NCI-H1105 treated with DMSO at 0.1 percent for 48 hours (cell line): Measurements from ENCODE around the gene TREH.
"Not testable (repeated sequence)": the region's sequence is repeated elsewhere in the genome, so short reads cannot be mapped to it uniquely, and the experiment has no call there.

ENCODE experiments used
- DNase-seq: peaks from one replicate; lab custom pipeline; 2025; lab: John Stamatoyannopoulos, UW

Gene TREH, protein sequence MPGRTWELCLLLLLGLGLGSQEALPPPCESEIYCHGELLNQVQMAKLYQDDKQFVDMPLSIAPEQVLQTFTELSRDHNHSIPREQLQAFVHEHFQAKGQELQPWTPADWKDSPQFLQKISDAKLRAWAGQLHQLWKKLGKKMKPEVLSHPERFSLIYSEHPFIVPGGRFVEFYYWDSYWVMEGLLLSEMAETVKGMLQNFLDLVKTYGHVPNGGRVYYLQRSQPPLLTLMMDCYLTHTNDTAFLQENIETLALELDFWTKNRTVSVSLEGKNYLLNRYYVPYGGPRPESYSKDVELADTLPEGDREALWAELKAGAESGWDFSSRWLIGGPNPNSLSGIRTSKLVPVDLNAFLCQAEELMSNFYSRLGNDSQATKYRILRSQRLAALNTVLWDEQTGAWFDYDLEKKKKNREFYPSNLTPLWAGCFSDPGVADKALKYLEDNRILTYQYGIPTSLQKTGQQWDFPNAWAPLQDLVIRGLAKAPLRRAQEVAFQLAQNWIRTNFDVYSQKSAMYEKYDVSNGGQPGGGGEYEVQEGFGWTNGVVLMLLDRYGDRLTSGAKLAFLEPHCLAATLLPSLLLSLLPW

DNA sequence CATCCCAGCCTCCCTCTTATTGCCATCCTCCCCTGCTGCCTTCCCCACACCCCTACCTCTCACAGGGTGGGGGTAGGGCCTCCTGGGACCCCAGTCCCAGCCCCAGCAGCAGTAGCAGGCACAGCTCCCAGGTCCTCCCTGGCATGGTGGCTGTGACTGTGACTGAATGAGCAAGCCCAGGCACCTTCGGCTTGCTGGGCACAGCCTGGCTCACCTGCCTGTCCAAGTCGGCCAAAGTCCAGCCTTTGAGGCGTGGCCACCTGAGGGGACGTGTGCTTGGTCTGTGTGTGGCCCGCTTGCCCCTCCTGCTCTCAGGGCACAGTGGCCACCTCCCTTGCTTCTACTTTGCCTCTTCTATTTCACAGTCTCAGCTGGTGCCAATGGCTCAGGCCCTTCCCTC is at the start of gene TREH:
TSS of gene TREH (minus strand) at position 168 of the 400 bp plus-strand sequence. CDS start at position 145, 23 bp downstream.
- DNase-seq, result no peak

DNA sequence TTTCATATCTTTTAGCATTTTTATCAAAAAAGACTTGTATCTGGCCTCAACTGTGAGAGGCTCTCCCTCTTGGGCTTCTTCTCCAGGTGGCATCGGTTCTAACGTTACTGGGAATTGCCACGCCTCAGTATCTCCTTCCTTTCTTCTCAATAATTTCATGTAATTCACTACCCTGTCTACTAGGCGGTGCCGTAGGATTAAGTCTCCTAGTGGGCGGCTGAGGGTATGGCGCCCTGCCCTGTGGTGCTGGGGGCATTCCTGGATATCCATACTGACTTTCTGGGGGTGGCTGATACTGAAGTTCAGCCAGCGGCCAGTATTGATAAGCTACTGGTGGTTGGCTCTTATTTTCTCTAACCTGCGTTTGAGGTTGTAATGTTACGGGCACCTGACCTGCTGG is 48.7 kb upstream of the TREH start:
- DNase-seq, result not testable (repeated sequence)

GRCh38 chr11:118727721-118728066 is 48.2 kb upstream of the TREH start:
- not testable (repeated sequence) for DNase-seq

- DNase-seq, result not testable (repeated sequence)
These were observed 47.7 kb upstream of the TREH start for GRCh38 chr11:118727001-118727720.

- not testable (repeated sequence) for DNase-seq
These were observed 42.1 kb upstream of the TREH start for GRCh38 chr11:118721478-118722015.

GRCh38 chr11:118720740-118721139 is 41.3 kb upstream of the TREH start:
- not testable (repeated sequence) for DNase-seq

DNA sequence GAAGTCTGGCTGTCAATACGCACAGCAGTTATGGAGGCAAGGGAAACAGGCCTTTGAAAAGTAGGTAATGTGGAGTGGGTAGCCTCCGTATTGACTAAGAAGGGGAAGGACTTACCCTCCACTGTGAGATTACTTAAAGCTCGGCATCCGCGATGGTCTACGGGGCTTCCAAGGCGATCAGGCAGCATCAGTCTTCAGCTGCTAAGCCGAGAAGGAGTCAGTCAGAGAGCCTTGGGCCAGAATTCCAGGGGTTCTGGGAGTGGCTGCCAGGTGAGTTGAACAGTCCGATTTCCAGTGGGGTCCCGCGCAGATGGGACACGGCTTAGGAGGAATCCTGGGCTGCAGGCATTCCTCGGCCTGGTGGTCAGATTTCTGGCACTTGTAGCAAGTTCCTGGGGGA is 40.6 kb upstream of the TREH start:
- DNase-seq, result not testable (repeated sequence)

DNA sequence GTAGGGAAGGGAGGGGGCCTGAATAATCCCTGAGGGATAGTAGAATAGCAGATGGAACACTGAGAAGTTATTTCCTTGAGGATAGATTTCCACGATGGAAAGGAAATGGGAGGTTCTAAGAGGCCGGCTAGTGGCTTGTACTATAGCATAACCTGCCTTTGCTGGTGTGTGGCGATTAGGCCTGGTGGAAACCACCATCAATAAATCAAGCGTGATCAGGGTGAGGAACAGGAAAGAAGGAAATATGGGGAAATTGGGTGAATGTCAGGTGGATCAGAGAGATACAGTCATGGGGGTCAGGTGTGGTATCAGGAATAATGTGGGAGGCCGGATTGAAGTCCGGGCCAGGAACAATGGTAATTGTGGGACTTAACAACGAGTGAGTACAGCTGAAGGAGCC is 39.1 kb upstream of the TREH start:
- DNase-seq, result not testable (repeated sequence)

DNA sequence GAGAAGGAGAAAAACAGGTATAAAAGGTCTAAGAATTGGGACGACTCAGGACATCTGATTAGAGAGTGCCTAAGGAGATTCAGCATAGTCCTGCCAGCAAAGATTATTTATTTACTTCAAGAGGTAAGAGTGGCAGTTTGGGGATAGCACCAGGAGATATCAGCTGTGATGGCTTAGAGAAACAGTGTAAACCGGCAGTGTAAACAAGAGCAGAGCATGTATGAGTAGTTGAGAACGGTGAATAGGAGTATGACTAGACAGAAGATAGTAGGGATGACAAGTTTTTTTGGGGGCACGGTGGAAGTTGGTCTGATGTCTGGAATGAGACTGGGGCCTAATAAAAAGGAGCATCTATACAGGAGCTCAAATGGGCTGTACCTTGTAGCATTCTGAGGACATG is 38.3 kb upstream of the TREH start:
- DNase-seq, result not testable (repeated sequence)

DNA sequence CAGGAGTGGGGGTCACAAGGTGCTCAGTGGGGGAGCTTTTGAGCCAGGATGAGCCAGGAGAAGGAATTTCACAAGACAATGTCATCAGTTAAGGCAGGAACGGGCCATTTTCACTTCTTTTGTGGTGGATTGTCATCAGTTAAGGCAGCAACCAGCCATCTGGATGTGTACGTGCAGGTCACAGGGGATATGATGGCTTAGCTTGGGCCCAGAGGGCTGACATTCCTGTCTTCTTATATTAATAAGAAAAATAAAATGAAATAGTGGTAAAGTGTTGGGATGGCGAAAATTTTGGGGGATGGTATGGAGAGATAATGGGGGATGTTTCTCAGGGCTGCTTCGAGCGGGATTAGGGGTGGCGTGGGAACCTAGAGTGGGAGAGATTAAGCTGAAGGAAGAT is 37.8 kb upstream of the TREH start:
- not testable (repeated sequence) for DNase-seq

DNA sequence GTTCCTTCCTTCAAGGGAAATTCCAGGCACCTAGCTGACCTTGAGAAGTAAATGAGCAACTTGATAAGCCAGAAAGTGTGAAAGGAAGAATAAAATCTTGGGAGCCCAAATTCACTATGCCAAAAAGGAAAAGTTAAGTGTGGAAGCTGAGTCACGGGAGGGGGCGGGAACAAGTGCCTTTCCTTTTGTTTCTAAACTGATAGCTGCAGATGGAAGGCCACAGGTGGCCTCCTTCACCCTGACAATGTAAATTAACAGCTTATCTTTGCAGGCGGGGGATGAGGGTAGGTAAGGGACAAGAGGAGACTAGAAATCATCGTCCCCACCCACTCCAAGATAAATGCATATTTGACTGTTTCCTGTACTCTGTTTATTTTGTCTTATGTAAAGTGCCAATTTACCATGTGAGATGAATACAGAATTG is 36.4 kb upstream of the TREH start:
- no peak for DNase-seq

DNA sequence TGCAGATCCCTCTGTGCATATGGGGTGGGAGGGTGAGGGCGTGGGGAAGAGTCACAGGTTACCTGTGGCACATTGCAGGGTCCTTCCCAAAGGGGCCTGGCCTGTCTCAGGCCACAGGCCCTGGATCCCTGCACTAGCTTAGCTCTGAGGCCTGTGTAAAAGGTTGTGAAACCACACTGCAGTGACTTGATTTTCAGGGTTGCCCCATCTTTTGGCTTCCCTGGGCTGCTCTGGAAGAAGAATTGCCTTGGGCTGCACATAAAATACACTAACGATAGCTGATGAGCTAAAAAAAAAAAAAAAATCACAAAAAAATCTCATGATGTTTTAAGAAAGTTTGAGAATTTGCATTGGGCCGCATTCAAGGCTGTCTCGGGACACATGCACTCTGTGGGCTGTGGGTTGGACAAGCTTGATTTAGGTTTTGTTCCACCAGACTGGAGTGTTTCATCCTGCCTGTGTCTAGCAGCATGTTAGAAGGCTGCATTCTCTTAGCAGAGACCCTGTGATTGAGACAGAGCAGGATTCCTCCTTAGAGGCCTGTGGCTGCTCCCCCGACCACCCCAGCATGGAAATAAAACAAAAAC is 35.9 kb upstream of the TREH start:
- no peak for DNase-seq

- DNase-seq, result no peak
These were observed 35.4 kb upstream of the TREH start for GRCh38 chr11:118714816-118715215.

GRCh38 chr11:118714416-118714815 is 35.0 kb upstream of the TREH start:
- not testable (repeated sequence) for DNase-seq

DNA sequence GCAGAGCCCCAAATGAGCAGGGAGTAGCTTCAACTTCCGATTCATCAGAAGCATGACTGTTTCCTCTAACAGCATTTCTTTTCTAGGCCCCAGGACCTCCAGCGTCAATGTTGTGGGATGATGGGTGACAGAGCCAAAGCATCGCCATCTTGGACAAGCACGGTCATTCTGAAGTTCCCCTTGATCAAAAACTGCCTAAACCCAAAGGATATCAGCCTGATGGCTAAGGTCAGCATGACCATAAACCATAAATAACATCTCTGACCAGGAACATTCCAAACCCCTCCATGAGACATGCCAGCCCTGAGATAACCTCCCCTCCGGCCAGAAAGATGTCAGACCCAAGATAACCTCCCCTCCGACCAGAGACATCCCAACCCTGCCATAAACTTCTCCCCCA is 28.8 kb upstream of the TREH start:
- no peak for DNase-seq

- DNase-seq, result no peak
These were observed 27.0 kb upstream of the TREH start for GRCh38 chr11:118706546-118706825.

DNA sequence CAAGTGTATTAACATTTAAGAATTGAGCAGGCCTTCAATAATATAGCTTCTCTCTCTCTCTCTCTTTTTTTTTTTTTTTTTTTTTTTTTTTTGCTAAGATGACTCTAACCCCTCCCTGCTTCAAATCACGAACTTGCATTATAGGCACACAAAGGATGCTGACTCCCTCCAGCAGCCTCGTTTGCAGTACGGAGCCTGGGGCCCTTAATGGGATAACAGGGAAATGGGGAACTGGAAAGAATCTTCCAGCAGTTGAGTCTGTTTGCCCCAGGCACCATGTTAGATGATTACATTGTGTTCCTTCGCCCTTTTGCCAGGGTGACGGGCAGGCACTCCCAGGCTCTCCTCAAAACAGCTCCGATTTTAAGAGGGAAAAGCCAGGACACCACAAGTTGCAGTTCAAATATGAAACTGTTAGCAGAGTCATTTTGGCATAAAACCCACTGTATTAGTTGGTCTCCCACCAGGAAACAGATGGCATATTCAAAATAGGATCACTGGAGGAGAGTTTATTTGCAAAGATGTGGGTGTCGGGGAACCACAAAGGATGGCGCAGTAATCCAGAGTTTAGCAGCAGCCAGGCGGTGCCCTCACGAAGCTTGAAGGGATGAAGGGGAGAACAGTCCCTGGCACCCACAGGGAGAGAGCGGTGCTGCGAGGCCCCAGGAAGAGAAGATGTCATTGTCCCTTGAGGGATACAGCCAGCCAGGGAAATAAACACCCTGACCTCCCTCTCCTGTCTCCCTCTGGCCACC is 26.5 kb upstream of the TREH start:
- no peak for DNase-seq

GRCh38 chr11:118705111-118705741 is 25.8 kb upstream of the TREH start:
- DNase-seq, result no peak

GRCh38 chr11:118703563-118704106 is 24.2 kb upstream of the TREH start:
- DNase-seq, result no peak

DNA sequence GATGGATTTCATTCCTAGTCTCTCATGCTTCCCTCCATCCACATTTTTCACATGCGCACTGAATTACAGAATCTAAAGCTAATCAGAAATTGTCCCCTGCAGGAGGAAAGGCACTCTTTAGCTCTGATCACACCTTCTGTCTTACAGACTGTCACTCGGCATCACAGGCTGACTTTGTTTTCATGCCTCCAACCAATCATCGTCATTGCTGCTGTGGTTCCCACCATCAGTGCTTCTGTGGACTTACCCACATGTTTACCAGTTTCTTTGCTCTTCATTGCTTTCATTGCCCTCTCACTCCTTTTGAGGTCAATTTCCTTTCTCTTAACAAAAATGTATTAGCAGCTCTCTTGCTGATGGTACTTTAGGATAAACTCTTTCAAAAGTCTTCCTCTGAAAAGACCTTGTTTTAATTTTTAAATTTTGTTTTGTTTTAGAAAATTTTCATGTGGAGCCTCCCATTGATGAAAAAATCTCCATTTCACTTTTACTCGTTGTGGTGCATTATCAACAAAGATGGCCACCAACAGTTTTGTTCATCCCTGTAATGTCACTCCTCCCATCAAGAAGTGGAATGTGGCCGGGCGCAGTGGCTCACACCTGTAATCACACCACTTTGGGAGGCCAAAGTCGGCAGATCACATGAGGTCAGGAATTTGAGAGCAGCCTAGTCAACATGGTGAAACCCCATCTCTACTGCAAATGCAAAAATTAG is 20.2 kb upstream of the TREH start:
- DNase-seq, result no peak
